GOT3 (cell line): ENCODE results near the gene HGF.

Experiments used
- DNase-seq: peaks from one replicate; lab custom pipeline; 2025; ENCODE audit warnings: mixed read lengths; lab: John Stamatoyannopoulos, UW

Gene HGF

DNA sequence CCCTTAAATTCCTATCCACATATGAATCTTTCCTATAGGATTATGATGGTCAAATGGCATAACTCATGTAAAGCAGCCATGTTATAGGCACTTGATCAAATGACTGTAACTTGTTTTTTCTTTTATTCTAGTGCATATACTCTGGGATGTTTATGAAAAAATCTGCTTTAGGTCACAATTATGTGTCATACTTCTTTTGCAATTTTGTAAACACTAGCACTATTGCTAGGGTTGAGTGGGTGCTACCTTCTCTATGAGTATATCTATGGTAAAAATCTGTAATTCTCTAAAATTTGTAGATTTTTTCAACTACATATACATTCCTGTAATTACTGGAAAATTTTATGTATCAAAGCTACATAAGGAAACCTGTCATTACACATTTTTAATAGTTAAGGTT, 50.0 kb downstream of the HGF start:
- no peak for DNase-seq

DNA sequence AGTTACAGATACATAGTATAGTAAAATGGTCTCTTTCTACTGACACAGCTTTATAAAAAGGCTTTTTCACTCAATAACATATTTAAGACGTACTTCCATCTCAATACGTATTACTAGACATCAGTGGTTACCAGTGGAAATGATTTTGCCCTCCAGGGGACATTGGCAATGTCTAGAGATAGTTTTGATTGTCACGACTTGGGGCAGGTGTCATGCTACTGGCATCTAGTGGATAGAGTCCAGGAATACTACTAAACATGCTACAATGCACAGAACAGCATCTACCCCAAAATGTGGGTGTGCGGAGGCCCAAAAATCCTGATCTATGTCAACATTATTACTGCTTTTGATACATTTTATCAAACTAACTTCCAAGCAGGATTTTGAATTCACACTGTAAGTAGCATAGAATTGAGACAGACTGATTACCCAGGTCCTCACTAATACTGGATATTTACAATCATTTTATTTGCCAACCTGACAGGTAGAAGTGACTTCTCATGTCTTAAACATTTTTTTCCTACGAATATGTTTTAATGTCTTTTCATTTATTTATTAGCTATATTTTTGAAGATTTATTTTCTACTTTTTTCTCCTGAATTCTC, 53.8 kb downstream of the HGF start:
- DNase-seq = no peak

DNA sequence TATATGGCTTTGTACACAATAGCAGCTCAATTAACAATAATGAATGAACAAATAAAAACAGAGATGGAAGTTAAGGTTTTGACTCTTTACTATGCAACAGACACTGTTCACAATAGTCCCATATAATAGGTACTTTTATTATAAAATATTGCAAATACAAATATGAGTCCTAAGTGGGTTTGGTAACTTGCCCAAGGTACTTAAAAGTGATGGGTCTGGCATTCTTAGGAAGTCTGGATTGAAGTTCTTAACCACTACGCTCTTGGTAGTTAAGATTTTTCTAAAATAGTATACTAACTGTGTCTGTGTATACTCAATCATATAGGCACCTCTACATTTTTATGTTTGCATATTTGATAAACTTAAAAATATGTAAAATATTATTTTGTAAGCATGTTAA, 55.5 kb downstream of the HGF start:
- no peak for DNase-seq

DNA sequence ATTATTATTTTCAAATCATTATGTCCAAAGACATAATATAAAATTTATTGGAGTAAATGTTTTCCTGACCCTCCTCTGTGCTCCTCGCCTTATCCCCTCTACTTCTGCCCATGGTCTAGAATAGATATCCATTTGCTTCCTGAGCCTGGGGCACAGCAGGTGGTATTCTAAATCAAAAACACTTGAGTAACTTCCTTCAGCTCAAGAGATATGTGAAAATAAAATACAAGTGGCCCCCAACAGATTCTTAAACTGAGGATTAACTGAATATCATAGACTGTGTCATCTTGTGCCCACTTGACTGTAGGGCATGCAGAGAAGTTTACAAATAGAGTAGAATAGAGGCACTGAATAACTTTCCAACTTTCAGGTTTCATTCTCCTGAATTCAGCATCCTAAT, 59.1 kb downstream of the HGF start:
- DNase-seq = no peak

DNA sequence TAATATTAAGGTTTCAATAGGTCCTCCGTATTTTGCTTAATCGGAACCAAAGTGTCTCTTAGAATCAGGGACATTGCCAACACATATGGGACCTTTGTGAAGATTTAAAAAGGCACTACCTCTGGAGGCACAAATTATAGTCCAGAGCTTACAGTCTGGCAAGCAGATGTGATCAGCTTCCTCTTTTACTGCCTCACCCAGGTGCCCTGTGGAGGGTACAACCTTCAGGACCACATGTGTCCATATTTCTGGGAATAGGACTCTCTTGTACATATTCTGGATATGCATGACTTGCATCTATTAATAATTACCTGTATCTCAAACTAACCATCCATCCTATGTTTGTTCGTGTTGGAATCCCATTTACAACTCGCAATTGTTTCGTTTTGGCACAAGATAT, 60.0 kb downstream of the HGF start:
- DNase-seq = no peak

DNA sequence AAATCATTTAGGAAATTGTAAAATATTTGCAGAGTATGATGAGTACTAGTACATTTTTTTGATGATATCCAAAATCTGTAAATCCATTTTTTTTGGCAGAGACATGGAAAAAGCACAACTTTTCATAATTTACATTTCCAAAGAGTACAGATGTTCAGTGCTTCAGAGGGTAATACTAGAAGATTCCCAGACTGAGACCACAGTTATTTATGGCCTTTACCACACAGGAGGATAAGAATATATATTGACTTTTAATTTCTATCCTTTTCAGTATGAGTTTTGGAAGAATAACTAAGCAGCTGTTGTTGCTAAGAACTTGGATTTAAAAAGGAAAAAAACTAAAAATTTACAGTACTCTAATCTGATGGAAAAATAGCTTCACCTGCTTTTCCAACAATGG, 61.9 kb downstream of the HGF start:
- DNase-seq = no peak

DNA sequence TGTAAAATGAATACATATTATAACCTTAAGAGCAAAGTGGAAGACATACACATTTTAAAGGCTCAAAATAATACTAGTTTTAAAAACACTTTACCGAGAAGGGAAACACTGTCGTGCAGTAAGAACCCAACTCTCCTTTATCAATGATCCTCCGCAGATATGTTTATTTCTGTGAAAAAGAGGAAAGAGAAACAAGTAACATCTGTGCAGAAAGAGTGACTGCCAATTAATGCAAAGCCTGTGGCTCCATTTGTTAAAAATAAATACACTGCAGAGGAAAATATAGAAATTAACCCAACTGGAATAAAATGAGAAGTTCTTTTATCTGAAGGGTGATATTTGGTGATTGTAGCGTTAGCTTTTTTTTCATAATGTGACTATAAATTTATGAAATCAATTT, 62.7 kb downstream of the HGF start:
- DNase-seq = no peak

DNA sequence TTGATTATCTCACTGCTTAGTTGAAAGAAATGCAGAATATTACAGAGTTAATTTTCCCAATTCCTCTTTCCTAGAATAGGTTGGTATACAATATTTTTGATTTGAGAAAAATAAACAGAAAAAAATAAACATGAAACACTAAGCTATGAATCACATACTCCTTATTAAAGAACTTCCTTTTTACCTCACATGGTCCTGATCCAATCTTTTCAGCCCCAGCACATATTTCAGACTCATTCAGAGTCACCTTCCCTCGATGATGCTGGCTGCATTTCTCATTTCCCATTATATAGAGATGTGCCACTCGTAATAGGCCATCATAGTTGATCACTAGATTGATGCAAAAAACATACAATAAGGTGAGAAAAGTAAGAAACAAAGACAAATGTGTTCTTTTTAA, 64.6 kb downstream of the HGF start:
- DNase-seq = no peak

DNA sequence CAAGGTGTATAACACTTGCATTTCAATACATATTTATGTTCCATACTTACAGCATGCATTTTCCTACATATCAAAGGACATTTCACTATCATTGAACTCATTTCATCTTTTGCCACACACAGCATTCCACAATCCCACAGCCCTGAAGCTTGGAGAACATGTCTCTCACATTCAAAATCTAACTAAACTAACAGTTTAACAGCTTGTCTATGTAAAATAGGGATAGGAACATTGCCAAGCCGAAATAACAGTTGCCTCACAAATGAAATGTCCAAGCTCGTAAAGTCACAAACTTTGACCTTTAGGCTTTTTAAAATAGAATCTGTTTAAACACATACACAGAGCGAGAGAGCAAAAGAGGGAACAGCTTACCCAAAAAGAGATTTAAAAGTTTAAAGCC, 65.3 kb downstream of the HGF start:
- no peak for DNase-seq

DNA sequence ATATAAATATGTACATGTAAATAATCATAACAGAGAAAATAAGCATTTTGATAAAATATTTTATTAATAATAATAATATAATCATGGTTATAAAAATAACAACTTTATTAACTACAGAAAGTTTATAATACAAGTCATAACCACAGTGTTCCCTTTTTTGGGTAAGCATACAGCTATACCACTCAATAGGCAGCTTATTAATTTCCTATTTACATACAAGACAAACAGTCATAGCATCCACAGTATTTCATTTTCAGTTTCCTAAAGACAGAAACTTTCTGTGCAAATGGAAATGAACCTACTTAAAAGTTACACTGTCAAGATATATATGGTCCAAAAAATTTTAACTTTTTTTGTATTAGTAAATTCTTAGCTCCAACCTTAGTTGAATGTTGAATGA, 70.9 kb downstream of the HGF start:
- no peak for DNase-seq

DNA sequence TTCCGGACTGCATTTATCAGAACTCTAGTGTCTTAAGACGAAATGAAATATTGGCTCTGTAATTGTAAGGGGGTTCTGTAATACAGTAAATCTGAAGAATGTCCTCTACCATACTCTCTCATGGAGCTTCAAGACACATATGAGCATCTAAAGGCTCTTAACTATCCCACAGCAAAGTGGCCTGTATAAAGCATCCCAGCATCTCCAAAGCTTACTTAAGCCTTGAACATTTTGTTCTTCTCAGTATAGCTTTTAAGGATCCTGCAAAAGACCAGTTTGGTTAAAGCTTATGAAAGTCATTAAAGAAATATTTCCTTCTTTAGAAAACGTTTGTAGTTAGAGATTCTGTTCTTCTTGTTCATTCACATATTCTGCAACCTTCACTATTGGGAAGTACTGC, 75.1 kb downstream of the HGF start:
- no peak for DNase-seq

DNA sequence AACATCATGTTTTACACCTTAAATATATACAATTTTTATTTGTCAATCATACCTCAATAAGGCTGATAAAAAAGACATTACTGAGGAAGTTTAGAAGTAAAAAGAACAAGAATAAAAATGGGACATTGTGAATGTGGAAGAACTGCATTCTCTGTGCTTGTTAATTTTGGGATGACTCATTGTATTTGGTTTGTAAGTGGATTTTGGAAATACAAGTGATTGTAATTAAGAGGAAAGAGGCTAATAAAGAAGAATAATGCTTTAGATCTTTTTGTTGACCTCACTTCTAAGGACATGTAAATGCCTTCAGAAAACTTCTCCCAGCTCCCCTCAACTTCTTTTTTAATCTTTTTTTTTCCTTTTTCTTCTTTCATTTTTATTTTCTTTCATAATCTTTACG, 76.0 kb downstream of the HGF start:
- DNase-seq = no peak

DNA sequence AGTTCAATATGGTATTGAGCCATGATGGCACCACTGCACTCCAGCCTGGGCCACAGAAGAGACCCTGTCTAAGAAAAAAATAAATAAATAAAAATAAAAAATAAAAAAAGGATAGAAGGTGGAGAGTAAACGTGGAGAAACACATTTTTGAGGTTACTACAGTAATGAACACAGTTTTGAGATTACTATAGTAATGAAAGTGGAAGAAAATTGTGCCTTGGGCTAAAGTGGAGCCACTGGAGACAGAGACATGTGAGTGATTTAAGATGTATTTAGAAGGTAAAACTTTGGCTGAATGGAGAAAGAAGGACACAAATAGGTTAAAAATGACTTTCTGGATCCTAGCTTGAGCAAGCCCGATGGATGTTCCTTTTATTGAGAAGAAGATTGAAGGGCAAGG, 76.8 kb downstream of the HGF start:
- DNase-seq = no peak

DNA sequence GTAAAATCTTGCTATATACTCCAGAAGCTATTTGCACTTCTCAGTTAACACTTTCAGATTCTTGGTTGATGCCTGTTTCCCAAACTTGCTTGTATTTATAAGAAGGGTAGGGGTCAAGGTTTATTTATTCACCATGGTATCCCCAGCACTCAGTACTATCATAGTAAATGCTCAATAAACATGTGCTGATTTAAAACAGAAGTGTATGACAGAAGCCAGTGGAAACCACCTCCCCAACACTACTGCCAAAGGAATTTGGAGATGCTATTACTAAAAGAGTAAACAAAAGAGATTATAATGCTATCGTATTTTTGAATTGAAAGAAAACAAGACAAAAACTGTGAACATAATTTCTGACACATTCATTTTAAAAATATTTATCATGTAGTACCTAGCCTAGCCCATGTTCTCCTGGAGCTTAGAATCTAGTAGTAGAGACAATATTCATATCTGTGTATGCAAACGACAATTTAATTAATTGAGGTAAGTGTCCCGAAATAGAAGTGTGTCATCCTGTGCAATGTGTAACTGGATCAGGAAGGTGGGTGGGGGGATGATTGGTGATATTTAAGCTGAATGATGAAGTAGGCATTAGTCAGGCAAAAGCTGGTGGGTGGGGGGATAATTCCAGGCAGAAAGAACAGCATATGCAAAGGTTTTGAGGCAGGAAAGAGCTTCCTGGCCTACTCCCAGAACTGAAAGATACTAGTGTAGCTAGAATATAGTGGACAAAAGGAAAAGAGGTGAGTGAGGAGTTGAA, 77.5 kb downstream of the HGF start:
- DNase-seq = no peak

DNA sequence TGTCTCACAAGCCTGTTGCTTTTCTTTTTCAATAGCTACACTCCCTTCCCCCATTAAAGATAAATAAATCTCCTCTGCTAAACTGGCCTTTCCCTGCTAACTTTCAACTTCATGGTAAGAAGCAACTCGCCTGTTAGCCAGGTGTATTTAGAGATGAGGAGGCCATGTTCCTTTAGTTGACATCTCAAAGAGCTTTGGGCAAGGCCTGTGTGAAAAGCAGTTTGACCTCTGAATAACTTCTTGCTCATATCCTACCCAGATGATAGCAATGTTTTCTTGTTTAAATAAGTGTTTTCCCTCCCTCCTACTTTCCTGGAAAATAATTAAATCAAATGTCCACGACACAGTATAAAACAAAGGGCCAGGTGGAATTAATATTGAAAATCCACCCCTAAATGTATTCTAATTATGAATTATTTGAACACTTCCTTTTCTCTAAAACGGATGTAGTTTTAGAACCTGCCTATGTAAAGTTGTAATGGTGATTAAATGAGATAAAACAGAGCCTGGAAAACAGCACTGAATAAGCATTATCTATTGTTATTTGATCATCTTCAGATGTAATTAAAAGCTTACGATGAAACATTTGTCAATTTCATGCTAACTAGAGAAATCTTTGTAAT, 78.5 kb downstream of the HGF start:
- DNase-seq = no peak

DNA sequence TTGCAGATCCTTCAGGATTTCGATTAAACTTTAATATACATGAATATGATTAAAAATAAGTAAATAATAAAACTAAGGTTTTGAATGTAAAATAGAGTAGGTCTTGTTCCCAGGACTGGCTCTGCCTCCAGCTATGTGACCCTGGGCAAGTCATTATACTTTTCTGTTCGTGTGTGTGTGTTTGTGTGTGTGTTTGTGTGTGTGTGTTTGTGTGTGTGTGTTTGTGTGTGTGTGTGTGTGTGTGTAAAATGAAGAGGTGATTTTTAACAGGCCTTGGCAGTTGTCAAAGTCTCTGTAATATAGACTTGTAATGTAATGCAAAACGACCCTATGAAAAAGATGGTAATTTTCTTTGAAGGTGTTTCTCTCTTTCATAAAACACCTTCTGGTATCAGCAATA, 79.2 kb downstream of the HGF start:
- DNase-seq = no peak

DNA sequence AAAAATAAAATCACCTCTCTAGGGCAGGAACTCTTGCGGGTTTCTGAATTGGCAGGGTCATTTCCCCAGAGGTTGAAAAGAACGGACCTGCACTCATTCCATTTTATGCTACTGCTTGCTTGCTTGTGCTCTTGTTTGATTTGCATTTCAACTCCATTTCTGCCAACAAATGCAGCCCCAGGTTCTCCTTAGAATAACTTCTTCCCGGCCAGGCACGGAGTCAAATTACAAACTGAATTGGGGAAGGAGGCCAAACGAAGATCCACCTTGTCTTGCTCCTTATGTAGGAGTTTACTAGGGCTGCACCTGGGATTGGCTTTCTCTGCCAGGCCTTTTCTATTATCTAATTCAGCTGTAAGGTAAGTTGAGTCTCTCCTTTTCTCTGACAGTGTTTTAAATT, 79.6 kb downstream of the HGF start:
- no peak for DNase-seq

DNA sequence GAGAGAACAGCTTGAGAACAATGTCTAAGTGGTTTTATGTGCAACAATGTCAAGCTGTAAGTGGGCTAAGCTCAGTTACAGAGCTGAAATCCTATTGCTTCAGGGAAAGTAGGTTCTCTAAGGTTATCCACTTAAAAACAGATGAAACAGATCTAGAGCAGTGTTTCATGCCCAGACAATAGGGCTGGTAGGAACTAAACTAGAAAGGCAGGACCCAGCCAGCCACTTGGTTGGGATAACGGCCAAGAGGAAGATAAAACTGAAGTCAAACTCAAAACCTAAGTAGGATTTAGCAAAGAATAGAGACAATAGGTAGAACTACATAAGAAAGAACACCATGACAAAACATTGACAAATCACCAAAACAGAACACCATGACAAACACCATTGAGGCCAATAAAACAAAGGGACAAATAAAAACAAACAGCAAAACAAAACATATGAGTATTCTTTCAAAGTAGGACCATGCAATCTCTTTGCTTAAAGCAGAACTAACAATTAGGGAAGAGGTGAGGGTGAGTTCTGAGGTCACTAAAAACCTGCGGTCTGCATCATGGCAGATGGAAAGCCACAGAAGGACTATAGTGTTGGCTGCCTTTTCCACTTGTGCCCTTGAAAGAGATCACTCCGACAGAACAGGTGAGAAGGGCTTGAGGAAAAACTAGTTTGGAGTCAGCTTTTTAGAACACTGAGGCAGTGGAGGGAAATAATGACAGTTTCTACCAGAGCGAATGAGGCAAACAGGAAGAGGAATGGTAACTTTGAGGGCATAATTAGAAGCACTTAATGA, 81.0 kb downstream of the HGF start:
- DNase-seq = no peak

DNA sequence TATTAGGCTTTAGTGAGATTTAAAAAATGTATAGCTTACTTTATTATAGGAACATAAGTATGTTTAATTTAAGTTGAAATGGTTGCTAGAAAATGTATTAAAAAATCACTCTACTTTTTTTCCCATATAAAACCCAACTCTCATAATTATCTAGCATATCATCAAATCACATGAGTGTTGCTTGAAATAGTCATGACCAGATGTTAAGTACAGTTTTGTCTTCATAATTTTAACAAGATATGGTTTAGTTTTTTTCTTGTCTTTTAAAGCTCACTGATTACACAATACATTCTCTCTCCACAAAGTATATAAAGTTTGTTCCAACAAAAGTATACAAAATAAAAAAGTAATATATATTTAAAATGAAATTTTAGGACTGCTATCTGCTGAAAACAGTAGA, 82.8 kb downstream of the HGF start:
- no peak for DNase-seq

DNA sequence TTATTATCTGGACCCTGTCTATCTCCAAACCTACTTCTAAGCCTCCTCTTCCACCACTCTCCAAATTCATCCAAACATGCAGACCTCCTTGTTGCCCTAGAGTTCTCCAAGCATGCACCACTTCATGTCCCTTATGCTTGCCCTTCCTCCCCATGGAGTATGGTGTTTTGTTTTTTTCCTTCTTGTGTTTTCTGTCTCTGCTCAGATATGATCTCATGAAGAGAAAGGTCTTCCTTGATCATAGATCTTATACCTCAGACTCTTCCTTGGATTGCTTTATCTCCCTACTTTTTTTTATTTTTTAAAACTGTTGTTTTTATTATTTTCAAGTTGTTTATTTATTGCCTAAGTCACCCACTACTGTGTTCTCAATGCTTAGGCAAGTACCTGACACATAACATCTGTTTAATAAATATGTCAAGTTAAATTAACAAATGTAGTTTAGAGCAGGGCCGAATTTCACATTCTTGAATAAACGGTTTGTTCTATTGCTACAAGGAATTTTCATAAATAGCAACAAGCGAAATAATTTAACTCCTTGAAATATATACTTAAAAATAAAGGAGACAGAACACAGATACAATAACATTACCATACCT, 84.5 kb downstream of the HGF start:
- no peak for DNase-seq

DNA sequence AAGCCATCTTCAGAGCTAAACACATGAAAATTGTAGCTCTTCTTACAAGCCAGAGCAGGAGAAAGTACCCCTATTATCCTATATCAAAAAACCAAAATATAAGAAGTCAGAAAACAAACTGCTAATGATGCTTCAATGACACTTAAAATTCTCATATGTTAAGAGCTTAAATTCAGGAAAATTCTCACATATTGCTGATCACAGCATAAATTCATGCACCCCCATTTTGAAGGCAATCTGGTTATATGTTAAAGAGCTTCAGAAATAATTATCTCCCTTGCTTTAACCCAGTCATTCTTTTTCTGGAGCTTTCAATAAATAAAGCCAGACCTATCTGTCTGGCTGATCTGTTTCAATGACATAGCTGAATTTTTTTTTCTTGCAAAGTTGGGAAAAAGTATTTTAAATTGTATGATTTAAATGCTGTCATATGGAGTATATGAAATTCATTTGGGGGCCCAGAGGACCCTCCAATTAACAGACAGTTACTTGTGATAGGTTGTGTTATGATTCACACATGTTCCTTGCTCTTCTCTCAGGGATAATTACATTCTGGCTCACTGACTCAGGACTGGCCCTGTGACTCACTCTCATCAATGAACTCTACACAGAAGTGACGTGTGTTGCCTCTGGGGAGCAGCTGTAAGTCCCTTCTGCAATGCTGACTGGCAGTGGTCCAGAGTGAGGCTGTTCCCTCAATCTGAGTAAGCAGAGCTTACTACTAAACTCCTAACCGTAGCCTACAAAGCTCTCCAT, 85.2 kb downstream of the HGF start:
- peak; percentile 82 for DNase-seq

DNA sequence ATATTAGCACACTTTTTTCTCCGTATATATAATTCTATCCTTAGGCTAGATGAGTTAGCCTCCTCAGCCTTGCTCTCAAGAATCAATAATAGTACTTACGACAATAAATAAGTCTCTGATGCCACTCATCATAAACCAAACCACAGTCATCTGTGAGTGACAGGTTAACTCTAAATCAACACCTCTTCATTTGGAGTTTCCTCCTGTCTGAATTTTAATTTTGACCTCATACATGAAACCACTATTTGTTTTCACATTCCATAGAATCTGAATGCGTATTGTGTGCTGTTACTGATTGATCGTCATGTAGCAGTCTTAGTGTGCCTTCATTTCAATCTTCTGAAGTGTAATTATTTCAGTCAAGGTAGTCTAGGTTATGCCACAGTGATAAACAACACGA, 85.8 kb downstream of the HGF start:
- no peak for DNase-seq
